SH-SY5Y (cell line): ENCODE results near the gene CALU.

Experiments used
- GATA2 ChIP-seq: IDR thresholded peaks from 2 replicates; pipeline ENCODE4 v1.6.1; 2011; ENCODE audit warnings: mild to moderate bottlenecking, low read depth, low read length
- GATA3 ChIP-seq: IDR thresholded peaks from 2 replicates; pipeline ENCODE4 v1.6.1; 2011; ENCODE audit warnings: low read depth, mild to moderate bottlenecking, low read length, moderate library complexity

GRCh38 chr7:128807191-128807590 lies 68.0 kb downstream of the CALU start:
- TF ChIP-seq GATA2 = no peak
- no peak for TF ChIP-seq GATA3
